Measurements from ENCODE around the gene SLC35F2. TPM values are rescaled to one million over a fixed set of nuclear protein-coding genes. Genes with fewer than 3 reads are reported as not detected.
A peak's percentile ranks its signal among the peaks of the same experiment; 100 is the strongest.

Gene SLC35F2
- total RNA-seq, 1 donor from 2014 or later, result 29.8 TPM

DNA sequence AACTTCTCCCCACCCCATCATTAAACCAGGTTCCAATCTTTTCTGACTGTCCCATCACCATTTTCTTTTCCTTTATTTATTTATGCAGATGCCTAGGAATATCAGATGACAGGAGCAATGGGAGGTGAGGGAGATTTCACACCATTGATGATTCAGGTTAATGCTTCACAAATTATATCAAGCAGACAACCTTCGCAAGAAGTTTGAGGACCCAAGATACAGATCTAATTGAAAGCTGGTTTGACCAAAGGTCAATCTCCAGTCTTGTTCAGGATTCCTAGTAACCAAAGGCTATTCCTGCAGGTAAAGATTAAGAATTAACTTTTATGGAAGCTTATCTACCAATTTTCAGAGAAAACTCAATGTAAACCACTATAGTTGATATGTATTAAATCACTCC lies 54.4 kb downstream of the SLC35F2 start:
- H3K36me3 Mint-ChIP-seq (ENCODE audit: low read depth), result peaks cover 52% of the 10 kb centered on the region

DNA sequence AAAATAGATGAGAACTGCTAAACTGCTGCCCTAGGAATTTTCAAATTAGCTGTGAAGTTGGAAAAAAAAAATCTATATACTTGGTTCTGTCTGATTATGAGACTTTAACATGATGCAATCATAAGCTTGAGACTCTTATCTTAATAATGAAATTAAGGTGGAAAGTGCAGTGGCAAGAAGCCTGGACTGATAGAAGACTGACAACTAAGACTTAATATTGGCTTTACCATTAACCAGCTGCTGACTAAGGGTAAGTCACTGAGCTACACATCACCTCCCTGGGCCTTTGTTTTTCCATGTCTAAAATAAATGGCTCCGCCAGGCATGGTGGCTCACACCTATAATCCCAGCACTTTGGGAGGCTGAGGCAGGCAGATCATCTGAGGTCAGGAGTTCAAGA lies 56.9 kb downstream of the SLC35F2 start:
- DNase-seq (ENCODE audit: low spot score), result no peak
- H3K9me3 Mint-ChIP-seq, result no peaks in the 10 kb centered on the region
- intact Hi-C loops (cut with micrococcal nuclease), result no loop called here
- H3K4me3 Mint-ChIP-seq (ENCODE audit: low read depth), result no peak overlapping the region
- no peaks in the 10 kb centered on the region for H3K27me3 Mint-ChIP-seq (ENCODE audit: low read depth)
- H3K27ac Mint-ChIP-seq, result no peak overlapping the region
- peaks cover 43% of the 10 kb centered on the region for H3K36me3 Mint-ChIP-seq (ENCODE audit: low read depth)
- H3K4me1 Mint-ChIP-seq (ENCODE audit: low read depth), result peaks cover 3% of the 10 kb centered on the region

More for the DNA sequence above, 54.4 kb downstream of the SLC35F2 start:
- H3K27me3 Mint-ChIP-seq (ENCODE audit: low read depth), result no peaks in the 10 kb centered on the region
- no peak overlapping the region for H3K27ac Mint-ChIP-seq
- intact Hi-C loops (cut with micrococcal nuclease), result no loop called here
- no peak overlapping the region for H3K4me3 Mint-ChIP-seq (ENCODE audit: low read depth)
- DNase-seq (ENCODE audit: low spot score), result no peak
- H3K4me1 Mint-ChIP-seq (ENCODE audit: low read depth), result peaks cover under 1% of the 10 kb centered on the region
- H3K9me3 Mint-ChIP-seq, result no peaks in the 10 kb centered on the region

GRCh38 chr11:107799218-107799859 lies 59.2 kb downstream of the SLC35F2 start:
- intact Hi-C loops (cut with micrococcal nuclease), result loop anchor here (5.0 kb wide), 1 partner anchor 58 kb away; the partner anchor contains the start of gene SLC35F2
- no peaks in the 10 kb centered on the region for H3K27me3 Mint-ChIP-seq (ENCODE audit: low read depth)
- no peaks in the 10 kb centered on the region for H3K9me3 Mint-ChIP-seq
- H3K4me3 Mint-ChIP-seq (ENCODE audit: low read depth), result no peak overlapping the region
- DNase-seq (ENCODE audit: low spot score), result peak; percentile 49
- peaks cover 50% of the 10 kb centered on the region for H3K36me3 Mint-ChIP-seq (ENCODE audit: low read depth)
- H3K4me1 Mint-ChIP-seq (ENCODE audit: low read depth), result peaks cover 3% of the 10 kb centered on the region
- peak overlapping the region; percentile 28 for H3K27ac Mint-ChIP-seq

DNA sequence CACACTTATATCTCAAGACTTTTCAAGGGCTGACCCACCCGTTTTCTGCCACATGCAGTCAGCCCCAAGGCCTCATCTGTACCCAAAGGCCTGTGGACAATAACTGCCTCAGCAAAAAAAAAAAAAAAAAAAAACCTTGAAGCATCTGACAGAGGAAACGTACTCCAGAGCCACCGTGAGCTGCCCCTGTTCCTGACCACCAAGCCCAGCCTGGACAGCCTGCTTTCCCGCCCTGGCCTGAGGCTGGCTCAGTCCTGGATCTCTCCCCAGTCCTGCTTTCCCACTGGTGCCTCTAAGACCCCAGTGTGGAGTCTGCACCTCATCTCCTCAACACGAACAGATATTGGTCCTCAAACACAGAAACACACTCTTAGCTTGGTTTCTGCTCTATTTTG lies 66.5 kb downstream of the SLC35F2 start:
- peaks cover 49% of the 10 kb centered on the region for H3K36me3 Mint-ChIP-seq (ENCODE audit: low read depth)
- peaks cover 6% of the 10 kb centered on the region for H3K4me1 Mint-ChIP-seq (ENCODE audit: low read depth)
- DNase-seq (ENCODE audit: low spot score), result no peak
- intact Hi-C loops (cut with micrococcal nuclease), result no loop called here
- H3K27me3 Mint-ChIP-seq (ENCODE audit: low read depth), result no peaks in the 10 kb centered on the region
- no peak overlapping the region for H3K27ac Mint-ChIP-seq
- no peaks in the 10 kb centered on the region for H3K9me3 Mint-ChIP-seq
- no peak overlapping the region for H3K4me3 Mint-ChIP-seq (ENCODE audit: low read depth)

DNA sequence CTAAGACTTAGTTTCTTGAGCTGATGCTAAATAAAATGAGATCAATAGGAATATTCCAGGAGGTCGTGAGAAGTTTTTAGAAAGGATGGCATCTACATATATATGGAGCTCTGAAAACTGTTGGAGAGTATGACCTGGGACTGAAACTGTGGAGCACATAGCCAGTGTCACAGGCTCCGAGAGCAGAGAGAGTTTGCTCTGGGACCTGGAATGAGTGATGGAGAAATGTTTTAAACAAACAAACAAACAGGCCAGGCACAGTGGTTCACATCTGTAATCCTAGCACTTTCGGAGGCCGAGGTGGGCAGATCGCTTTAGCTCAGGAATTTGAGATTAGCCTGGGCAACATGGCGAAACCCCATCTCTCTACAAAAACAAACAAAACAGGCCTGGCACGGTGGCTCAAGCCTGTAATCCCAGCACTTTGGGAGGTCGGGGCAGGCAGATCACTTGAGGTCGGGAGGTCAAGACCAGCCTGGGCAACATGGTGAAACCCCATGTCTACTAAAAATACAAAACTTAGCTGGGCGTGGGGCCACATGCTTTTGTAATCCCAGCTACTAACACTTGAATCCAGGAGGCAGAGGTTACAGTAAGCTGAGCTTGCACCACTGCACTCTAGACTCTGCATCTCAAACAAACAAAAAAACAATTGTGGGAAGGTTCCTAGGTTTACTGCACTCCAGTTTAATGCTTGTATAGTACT lies 67.1 kb downstream of the SLC35F2 start:
- no peak overlapping the region for H3K27ac Mint-ChIP-seq
- H3K27me3 Mint-ChIP-seq (ENCODE audit: low read depth), result no peaks in the 10 kb centered on the region
- H3K9me3 Mint-ChIP-seq, result no peaks in the 10 kb centered on the region
- no peak for DNase-seq (ENCODE audit: low spot score)
- no peak overlapping the region for H3K4me3 Mint-ChIP-seq (ENCODE audit: low read depth)
- peaks cover 6% of the 10 kb centered on the region for H3K4me1 Mint-ChIP-seq (ENCODE audit: low read depth)
- H3K36me3 Mint-ChIP-seq (ENCODE audit: low read depth), result peaks cover 49% of the 10 kb centered on the region
- intact Hi-C loops (cut with micrococcal nuclease), result no loop called here

GRCh38 chr11:107789767-107790166 lies 68.8 kb downstream of the SLC35F2 start:
- Mint-ChIP-seq H3K4me1 (ENCODE audit: low read depth) (peaks cover 12% of the 10 kb centered on the region), H3K9me3 (no peaks in the 10 kb centered on the region), H3K27me3 (ENCODE audit: low read depth) (no peaks in the 10 kb centered on the region), H3K27ac (no peak overlapping the region), H3K36me3 (ENCODE audit: low read depth) (peaks cover 31% of the 10 kb centered on the region), H3K4me3 (ENCODE audit: low read depth) (no peak overlapping the region)
- intact Hi-C loops (cut with micrococcal nuclease), result no loop called here
- DNase-seq (ENCODE audit: low spot score), result no peak

- no peak overlapping the region for H3K4me3 Mint-ChIP-seq (ENCODE audit: low read depth)
- H3K9me3 Mint-ChIP-seq, result no peaks in the 10 kb centered on the region
- peaks cover 14% of the 10 kb centered on the region for H3K36me3 Mint-ChIP-seq (ENCODE audit: low read depth)
- no peak overlapping the region for H3K27ac Mint-ChIP-seq
- peaks cover 1% of the 10 kb centered on the region for H3K27me3 Mint-ChIP-seq (ENCODE audit: low read depth)
- intact Hi-C loops (cut with micrococcal nuclease), result no loop called here
- DNase-seq (ENCODE audit: low spot score), result no peak
- peaks cover 12% of the 10 kb centered on the region for H3K4me1 Mint-ChIP-seq (ENCODE audit: low read depth)
Observed at GRCh38 chr11:107787733-107788132, 70.9 kb downstream of the SLC35F2 start.

DNA sequence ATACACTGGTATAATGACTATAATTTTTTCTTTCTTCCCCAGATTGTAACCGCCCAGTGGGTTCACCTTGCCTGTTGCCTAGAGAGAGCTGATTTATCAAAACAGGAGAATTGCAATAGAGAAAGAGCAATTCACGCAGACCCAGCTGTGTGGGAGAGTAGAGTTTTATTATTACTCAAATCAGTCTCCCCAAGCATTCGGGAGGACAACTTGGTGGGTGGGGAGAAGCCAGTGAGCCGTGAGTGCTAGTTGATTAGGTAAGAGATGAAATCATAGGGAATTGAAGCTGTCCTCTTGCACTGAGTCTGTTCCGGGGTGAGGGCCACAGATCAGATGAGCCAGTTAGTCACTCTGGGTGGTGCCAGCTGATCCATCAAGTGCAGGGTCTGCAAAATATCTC lies 73.2 kb downstream of the SLC35F2 start:
- no peak overlapping the region for H3K27ac Mint-ChIP-seq
- H3K9me3 Mint-ChIP-seq, result no peaks in the 10 kb centered on the region
- DNase-seq (ENCODE audit: low spot score), result no peak
- peaks cover 1% of the 10 kb centered on the region for H3K27me3 Mint-ChIP-seq (ENCODE audit: low read depth)
- peaks cover 6% of the 10 kb centered on the region for H3K4me1 Mint-ChIP-seq (ENCODE audit: low read depth)
- H3K4me3 Mint-ChIP-seq (ENCODE audit: low read depth), result no peak overlapping the region
- intact Hi-C loops (cut with micrococcal nuclease), result loop anchor here (1.0 kb wide), 1 partner anchor 16 kb away; no protein-coding TSS in a partner anchor
- no peaks in the 10 kb centered on the region for H3K36me3 Mint-ChIP-seq (ENCODE audit: low read depth)

- Mint-ChIP-seq H3K27ac (no peak overlapping the region), H3K9me3 (no peaks in the 10 kb centered on the region), H3K4me1 (ENCODE audit: low read depth) (peaks cover 6% of the 10 kb centered on the region), H3K36me3 (ENCODE audit: low read depth) (no peaks in the 10 kb centered on the region), H3K4me3 (ENCODE audit: low read depth) (no peak overlapping the region), H3K27me3 (ENCODE audit: low read depth) (peaks cover 4% of the 10 kb centered on the region)
- DNase-seq (ENCODE audit: low spot score), result no peak
- intact Hi-C loops (cut with micrococcal nuclease), result no loop called here
Observed at GRCh38 chr11:107783121-107783520, 75.5 kb downstream of the SLC35F2 start.

GRCh38 chr11:107780775-107781174 lies 77.8 kb downstream of the SLC35F2 start:
- Mint-ChIP-seq H3K27me3 (ENCODE audit: low read depth) (peaks cover 6% of the 10 kb centered on the region), H3K4me1 (ENCODE audit: low read depth) (peaks cover 6% of the 10 kb centered on the region), H3K4me3 (ENCODE audit: low read depth) (no peak overlapping the region), H3K9me3 (no peaks in the 10 kb centered on the region), H3K27ac (no peak overlapping the region), H3K36me3 (ENCODE audit: low read depth) (no peaks in the 10 kb centered on the region)
- no peak for DNase-seq (ENCODE audit: low spot score)
- intact Hi-C loops (cut with micrococcal nuclease), result no loop called here

DNA sequence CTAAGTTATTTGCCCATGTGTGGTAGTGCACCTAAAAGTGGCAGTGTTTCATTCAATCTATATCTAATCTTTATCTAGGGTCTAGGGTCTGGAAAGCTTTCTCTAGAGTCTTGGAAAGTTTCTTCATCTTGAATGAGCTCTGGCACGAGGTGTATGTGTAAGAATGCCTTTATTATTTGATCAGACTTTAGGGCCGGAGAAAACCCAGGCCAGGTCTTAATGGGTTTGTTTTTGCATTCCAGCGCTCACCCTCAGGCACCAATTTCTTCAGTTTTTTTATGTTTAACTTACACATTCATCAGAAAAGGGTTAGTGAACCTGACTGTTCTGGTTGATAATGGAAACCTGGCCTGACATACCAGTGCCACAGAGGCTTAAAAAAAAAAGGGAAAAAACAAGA lies 78.5 kb downstream of the SLC35F2 start:
- no peak for DNase-seq (ENCODE audit: low spot score)
- intact Hi-C loops (cut with micrococcal nuclease), result no loop called here
- Mint-ChIP-seq H3K27me3 (ENCODE audit: low read depth) (peaks cover 6% of the 10 kb centered on the region), H3K4me3 (ENCODE audit: low read depth) (no peak overlapping the region), H3K4me1 (ENCODE audit: low read depth) (peaks cover 3% of the 10 kb centered on the region), H3K36me3 (ENCODE audit: low read depth) (no peaks in the 10 kb centered on the region), H3K9me3 (no peaks in the 10 kb centered on the region), H3K27ac (no peak overlapping the region)

GRCh38 chr11:107778839-107779517 lies 79.6 kb downstream of the SLC35F2 start:
- Mint-ChIP-seq H3K4me3 (ENCODE audit: low read depth) (no peak overlapping the region), H3K9me3 (no peaks in the 10 kb centered on the region), H3K27me3 (ENCODE audit: low read depth) (peaks cover 5% of the 10 kb centered on the region), H3K36me3 (ENCODE audit: low read depth) (no peaks in the 10 kb centered on the region), H3K27ac (no peak overlapping the region), H3K4me1 (ENCODE audit: low read depth) (no peaks in the 10 kb centered on the region)
- intact Hi-C loops (cut with micrococcal nuclease), result no loop called here
- no peak for DNase-seq (ENCODE audit: low spot score)

- intact Hi-C loops (cut with micrococcal nuclease), result no loop called here
- no peaks in the 10 kb centered on the region for H3K4me1 Mint-ChIP-seq (ENCODE audit: low read depth)
- H3K27ac Mint-ChIP-seq, result no peak overlapping the region
- peaks cover 10% of the 10 kb centered on the region for H3K27me3 Mint-ChIP-seq (ENCODE audit: low read depth)
- H3K36me3 Mint-ChIP-seq (ENCODE audit: low read depth), result no peaks in the 10 kb centered on the region
- H3K4me3 Mint-ChIP-seq (ENCODE audit: low read depth), result no peak overlapping the region
- no peaks in the 10 kb centered on the region for H3K9me3 Mint-ChIP-seq
- DNase-seq (ENCODE audit: low spot score), result no peak
Observed at GRCh38 chr11:107777110-107777509, 81.5 kb downstream of the SLC35F2 start.

Measured in activated T-helper 2 cell treated with anti-CD3 and anti-CD28 coated beads, Interferon-gamma antibody, Interleukin-2, Interleukin-4, amounts not matched to agents 10 μg/mL and 5 μg/mL and 100 μg/mL, durations not matched to agents 14 hours and 24 hours and 36 hours (primary cell).